Activated effector memory CD4-positive, alpha-beta T cell treated with Interleukin-2 at 50 U/mL for 16 hours (primary cell): ENCODE results near the gene PHRF1.

Source experiments
- DNase-seq: peaks from one replicate; pipeline ENCODE4 v3.0.0-alpha.2; 2020

PHRF1 gene

DNA sequence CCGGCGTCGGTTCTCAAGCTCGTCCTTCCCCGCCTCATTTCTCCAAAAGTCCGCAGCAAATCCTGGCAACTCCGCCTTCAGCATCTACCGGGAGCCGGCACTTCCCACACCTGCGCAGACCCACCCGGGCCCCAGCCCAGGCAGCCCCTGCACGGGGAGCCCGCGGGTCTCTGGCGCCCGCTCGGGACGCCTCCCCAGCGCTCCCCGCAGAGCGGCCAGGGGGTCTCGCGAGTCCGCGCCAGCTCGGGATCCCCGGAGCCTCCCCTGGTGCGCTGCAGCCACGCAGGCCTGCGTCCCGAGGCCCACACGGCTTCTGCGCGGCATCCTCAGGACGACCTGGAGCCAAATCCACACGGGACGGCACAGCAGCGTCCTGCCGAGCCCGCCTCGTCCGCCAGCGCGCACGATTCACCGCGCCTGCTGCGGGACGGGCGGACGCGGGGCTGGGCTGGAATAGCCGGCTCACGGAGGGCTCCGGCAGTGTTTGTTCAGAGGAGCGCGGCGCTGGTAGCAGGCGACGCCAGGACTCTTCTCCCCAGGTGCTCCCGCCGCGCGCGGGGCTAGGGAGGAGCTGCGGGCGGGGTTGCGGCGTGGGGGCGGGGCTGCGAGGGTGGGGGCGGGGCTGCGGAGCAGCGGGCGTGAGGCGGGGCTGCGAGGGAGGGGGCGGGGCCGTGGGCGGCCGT lies 816 bp upstream of the PHRF1 start:
- no peak for DNase-seq

DNA sequence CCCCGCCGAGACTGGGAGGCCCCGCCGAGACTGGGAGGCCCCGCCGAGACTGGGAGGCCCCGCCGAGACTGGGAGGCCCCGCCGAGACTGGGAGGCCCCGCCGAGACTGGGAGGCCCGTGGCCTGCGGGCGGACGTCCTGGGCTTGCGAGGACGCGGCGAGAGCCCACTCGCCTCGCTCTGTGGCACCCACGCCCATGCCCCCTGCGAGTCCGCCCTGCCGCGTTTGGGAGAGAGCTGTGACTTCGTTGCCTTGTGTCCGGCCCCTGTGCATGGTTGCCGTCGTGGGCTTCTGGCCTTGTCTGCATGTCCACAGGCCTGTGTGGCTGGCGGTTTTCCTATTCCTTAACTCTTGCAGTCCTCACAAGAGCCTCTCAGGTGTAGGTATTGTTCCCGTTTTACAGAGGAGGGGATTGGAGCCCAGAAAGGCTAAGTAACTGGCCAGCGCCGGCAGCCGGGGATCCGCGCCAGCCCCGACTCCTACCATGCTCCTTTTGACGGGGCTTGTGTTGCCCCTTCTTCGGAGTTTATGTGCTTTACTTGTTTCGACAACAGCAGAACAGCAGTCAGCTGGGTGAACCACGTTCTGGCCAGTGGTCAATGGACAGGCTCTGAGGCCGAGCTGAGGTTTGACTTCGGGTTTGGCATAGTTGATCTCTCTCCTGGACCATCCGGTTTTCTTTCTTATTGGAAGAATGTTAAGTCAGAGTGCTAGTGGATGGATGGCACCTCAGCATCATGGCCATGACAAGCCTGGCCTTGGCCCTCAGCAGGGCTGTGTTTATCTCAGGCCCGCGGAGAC lies 741 bp downstream of the PHRF1 start:
- no peak for DNase-seq

DNA sequence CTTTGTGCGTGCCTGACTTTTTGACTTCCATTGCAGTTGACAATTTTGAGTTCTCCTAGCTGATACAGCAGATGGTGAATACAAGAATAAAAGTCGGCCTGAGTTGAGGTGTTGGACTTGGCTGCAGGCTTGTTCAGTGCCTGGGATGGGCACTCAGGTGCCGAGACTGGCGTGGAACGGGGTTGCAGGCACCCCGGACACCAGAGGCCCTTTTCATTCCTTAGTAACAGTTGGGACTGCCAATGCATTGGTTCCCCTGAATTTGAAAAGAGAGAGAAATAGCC lies 1.3 kb downstream of the PHRF1 start:
- no peak for DNase-seq

DNA sequence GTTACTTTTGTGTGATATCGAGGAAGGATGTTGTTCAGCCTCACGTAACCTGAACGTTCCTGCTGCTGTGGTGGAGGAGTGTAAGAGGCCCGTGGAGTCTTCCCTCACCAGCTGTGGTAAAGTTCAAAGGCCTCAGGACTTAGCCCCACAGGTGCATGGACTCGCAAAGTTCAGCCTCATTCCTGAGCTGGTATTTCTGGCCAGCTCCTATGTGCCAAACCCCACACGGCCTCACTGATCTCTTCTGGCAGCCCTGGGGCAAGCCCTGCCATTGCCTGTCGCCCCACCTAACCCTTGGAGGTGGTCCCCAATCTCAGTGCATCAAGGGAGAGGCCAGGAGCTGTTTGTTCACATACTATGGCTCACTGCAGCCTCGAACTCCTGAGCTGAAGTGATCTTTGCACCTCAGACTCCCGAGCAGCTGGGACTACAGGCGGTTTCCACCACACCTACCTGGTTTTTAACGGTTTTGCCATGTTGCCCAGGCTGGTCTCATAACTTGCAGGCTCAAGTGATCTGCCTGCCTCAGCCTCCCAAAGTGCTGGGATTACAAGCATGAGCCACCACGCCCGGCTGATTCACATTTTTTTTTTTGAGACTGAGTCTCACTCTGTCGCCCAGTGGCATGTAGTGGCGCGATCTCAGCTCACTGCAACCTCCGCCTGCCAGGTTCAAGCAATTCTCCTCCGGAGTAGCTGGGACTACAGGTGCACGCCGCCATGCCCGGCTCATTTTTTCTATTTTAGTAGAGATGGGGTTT lies 2.2 kb downstream of the PHRF1 start:
- DNase-seq = no peak

DNA sequence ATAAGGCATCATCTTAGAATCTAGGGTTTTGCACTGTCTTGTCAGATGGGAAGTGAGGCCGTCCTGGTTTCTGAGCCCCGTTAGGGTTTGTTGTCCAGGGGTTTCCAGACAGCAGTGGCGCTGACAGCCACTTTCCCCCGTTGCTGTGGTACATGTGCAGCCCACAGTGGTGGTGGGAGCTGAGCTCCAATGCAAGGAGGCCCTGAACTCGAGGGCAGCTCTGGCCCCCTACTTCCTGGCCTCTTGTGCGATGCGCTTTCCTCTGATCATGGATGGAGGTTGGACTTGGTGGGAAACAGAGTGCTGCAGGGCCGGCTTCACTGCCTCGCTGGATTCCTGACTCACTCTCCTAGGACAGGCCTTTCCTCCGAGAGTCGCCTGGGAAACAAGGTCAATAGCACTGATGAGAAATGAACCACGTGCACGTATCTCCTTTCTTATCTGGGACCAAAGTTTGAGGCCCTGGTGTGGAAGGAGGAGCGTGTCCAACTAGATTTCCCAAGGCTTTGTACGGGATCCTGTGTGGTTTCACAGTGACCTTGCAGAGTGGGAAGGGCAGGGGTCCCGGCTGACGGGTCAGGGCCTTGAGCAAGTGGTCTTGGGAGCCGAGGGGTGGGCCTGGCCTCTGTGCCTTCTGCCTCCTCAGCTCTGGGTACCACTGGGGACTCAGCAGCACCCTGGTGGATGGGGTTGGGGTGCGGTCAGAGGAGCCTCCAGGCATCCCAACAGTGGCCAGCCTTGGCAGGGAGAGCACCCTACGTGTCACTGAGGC lies 3.7 kb downstream of the PHRF1 start:
- no peak for DNase-seq

DNA sequence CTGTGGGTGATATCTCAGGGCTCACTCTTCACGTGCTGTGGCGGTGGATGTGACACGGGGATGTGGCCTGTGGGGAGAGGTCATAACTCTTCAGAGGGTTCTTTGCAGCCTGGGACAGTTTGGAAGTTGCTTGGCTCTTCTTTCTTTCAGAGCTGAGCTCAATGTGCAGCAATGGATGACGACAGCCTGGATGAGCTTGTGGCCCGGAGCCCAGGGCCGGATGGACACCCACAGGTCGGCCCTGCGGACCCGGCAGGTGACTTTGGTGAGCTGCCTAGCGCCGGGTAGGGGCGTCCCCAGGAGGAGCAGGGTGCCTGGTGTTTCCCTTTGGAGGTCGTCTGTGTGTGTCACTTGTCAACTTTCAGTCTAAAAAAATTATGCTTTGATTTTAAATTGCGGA lies 5.1 kb downstream of the PHRF1 start:
- no peak for DNase-seq

DNA sequence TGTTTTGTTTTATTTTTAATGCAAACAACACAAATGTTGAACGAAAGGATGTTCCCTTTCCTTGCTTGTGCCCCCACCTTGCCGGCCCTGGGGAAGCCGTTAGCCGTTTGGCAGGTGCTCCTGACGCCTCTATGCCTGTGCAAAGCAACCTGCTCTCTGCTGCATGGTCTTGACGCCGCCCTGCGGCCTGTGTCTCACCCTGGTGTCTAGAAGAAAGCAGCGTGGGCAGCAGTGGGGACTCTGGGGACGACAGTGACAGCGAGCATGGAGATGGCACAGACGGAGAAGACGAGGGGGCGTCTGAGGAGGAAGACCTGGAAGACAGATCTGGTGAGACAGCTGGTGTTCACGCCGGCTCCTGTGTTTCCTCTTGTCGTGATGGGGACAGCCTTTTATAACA lies 5.5 kb downstream of the PHRF1 start:
- no peak for DNase-seq

DNA sequence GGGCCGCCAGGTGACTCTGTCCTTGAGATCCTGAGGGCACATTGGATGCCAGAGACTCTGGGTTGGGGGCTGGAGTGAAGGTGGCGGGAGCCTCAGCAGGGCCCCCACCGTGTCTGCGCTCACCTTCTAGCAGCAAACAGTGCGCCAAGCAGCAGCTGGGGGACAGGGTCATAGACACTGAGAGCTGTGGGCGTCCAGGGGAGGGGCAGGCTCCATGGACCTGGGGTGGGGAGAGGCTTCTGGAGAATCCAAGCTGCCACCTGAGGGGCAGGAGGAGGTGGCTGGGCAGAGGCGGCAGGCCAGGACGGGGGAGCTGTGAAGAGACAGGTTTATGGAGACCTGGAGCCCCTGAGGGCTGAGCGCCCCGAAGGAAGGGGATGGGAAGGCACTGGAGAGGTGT lies 8.0 kb downstream of the PHRF1 start:
- no peak for DNase-seq

DNA sequence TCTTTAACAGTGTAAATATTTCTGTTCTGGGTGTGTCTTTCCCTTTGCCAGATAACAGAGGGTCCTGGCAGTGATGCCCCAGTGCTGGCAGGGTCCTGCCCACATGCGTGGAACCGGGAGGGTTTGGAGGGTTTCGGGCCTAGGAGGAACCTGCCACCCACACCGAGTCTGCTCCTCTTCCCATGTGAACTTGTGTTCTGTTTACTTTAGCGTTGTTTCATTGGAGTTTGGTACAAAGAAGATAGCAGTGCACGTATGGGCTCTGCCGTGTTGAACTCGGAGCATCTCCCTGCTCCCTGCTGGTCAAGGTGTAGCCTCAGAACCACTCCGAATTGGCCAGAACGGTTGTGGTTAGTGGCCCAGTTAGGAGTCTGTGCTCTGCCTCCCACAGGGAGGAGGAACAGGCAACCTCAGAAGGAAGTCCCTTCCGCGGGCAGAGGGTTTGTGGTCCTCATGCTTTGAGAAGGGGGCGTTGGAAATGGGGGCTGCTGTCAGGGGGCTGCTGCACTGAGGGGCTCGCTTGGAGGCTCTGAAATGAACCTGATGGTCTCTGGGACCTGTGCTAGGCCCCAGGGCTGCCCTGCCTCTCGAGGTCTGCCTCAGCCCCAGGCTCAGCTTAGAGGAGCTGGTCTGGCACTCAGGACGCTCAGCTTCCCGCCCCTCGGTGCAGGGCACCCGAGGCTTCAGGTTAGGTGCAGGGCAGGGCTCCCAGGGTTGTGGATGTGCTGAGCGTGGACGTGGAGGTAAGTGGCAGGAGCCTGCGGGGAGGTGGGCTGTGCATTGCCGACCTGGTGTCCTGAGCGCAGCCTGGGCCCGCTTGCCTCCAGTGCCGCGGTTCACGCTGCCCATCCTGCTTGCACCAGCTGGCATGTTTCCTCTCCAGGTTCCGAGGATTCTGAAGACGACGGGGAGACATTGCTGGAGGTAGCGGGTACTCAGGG lies 10.4 kb downstream of the PHRF1 start:
- no peak for DNase-seq

DNA sequence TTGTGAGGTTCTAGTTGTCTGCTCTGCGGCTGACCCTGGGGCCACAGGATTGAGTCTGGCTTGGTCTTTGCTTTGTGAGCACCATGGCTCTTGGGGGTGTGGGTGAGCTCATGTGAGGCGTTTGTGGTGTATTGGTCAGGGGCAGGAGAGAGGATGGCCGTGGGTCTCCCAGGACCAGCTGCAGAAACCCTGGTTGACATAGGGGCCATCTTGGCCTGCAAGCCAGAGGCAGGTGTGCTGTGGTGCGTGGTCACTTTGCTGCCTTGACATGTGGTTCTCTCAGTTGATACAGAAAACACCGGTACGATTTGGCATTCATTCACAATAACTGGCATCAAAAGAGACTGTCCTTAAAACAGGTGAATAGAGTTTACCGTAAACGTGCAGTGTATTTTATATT lies 11.3 kb downstream of the PHRF1 start:
- no peak for DNase-seq

DNA sequence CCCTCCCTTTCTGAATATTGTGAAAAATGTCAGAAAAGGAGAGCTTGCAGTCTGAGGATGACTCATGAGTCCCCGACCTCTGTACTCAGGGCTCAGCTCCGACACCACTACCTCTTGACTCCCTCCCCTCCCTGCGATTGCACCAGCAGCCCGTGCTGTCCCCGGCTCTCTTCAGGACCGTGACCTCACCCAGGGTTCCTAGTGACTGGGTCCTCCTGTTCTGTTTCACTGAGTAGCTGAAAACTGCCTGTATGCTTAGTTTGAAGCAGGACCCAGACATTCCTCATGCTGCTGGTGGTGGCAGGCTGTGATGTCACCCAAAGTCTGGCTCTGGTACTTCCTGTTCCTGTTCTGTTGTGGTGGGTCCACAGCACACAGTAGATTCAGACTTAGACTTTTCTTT lies 11.7 kb downstream of the PHRF1 start:
- DNase-seq = peak; percentile 53

DNA sequence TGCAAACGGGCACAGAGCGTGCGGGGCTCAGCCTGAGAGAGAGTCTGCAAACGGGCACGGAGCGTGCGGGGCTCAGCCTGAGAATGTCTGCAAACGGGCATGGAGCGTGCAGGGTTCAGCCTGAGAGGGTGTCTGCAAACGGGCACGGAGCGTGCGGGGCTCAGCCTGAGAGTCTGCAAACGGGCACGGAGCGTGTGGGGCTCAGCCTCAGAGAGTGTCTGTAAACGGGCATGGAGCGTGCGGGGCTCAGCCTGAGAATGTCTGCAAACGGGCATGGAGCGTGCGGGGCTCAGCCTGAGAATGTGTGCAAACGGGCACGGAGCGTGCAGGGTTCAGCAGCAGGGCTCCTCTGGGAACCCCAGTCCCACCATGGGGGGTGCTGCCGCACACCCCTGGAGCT lies 13.5 kb downstream of the PHRF1 start:
- DNase-seq = no peak

DNA sequence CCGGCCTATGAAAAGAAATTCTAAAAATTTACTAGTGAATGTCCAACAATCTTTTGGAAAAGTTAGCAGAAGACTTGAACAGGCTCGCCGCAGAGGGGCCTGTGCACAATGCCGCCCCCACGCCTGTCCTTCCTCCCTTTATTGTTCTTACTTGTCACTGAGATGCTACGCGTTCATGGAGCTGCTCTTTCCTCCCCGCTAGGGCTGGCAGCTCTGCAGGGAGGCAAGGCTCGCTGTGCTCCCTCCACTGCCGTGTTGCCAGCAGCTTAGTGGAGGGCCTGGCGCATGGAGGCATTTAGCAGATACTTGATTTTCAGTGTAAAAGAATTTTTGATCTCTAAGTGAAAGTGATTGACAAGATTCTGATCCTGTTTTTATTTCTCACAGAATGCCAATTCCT lies 14.7 kb downstream of the PHRF1 start:
- DNase-seq = no peak

DNA sequence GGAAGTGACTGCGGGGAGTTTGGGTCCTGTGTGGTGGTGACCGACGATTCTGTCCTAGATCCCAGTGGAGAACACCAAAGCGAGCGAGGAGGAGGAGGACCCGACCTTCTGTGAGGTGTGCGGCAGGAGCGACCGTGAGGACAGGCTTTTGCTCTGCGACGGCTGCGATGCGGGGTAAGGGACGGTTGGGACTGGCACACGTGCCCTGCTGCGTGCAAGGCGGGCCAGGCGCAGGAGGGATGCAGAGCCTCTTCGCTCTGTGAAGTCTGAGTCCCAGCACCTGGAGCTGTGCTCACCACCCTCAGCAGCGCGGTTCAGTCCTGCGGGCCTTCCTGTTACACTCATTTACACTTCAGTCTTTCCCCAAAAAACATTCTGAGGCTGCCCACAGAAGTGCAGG lies 16.2 kb downstream of the PHRF1 start:
- no peak for DNase-seq

DNA sequence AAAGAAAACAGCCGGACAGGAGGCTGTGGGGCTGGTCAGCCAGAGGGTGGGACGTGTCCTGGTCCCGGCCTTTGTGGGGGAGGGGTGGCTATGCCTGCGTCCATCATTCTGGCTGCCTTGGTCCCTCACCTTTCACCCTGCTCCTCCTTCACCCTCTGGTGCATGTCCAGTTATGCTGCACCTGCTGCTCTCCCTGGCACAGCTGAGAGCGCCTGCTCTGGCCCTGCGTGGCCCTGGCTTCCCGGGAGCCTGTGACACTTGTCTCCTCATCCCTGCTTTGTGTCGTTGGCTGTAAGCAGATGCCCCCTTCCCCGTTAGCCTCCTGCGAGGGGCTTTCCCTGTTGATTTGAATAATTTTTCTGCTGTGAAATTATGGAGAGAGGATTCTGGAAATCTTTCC lies 16.6 kb downstream of the PHRF1 start:
- no peak for DNase-seq

DNA sequence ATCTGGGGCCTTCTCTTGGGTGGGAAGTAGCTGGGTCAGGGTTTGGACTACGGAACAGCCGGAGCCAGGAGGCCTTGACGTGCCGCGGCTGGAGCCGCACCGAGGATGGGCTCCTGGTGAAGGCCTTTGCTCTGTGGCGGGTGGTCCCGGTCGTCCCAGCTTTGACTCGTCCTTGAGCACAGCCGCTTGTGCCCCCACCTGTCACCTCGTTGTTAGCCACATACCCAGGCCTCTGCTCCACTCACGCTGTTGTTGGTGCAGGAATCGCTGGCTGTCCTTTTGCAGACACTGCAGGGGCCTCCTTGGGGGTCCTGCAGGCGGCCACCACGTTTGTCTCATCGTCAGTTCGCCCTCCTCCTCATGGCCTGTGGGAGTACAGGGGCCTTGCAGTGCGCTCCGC lies 17.1 kb downstream of the PHRF1 start:
- DNase-seq = no peak

DNA sequence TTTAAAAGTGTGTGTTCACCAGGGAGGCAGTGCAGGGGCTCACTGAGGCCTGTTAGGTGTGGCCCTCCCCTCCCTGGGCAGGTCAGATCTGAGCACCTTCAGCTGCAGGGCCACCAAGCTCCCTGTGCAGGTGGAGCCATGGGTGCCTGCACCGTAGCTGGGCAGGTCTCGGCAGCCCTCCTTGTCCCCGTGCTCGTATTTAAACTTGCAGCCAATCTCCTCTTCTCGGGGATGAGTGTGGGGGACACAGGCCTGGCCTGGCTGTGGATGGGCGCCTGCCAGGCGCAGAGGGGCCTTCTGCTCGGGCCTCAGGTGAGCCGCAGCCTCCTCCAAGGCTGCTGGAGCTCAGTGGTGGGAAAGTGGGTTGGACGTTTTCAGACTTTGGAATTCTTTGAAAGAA lies 19.1 kb downstream of the PHRF1 start:
- DNase-seq = no peak

DNA sequence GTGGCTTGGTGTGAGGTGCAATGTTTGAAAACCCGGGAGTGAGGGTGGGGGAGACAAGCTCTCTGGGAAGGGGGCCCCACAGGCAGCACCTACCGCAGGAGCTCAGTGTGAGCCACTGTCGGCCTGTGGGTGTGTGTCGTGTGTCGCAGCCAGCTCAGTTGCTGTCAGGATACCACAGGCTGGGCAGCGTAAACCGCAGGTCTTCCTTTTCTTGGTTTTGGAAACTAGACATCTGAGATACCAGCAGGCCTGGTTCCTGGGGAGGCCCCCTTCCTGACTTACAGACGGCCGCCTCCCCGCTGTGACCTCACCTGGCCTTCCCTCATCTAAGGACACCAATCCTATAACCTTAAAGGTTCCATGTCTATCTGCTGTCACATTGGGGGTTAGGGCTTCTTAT lies 20.1 kb downstream of the PHRF1 start:
- no peak for DNase-seq

DNA sequence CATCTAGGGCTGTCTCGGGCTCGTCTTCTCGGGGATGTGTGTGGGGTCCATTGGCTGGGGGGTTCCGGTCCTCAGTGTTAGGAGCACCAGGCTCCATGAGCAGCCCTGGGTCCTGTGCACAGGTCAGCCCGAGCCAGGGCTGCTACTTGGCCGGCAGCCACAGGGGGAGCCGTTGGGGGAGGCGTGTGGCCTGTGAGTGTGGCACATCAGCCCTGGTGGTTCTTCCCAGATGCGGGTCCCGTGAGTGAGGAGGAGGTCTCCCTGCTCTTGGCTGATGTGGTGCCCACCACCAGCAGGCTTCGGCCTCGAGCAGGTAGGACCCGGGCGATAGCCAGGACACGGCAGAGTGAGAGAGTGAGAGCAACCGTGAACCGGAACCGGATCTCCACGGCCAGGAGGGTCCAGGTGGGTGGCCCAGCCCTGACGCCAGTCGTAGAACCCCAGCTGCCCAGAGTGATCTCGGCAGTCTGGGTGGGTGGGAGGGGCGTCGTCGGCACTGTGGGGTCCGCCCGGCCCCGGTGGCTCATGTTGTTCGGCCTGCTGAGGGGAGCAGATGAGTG lies 21.0 kb downstream of the PHRF1 start:
- no peak for DNase-seq

DNA sequence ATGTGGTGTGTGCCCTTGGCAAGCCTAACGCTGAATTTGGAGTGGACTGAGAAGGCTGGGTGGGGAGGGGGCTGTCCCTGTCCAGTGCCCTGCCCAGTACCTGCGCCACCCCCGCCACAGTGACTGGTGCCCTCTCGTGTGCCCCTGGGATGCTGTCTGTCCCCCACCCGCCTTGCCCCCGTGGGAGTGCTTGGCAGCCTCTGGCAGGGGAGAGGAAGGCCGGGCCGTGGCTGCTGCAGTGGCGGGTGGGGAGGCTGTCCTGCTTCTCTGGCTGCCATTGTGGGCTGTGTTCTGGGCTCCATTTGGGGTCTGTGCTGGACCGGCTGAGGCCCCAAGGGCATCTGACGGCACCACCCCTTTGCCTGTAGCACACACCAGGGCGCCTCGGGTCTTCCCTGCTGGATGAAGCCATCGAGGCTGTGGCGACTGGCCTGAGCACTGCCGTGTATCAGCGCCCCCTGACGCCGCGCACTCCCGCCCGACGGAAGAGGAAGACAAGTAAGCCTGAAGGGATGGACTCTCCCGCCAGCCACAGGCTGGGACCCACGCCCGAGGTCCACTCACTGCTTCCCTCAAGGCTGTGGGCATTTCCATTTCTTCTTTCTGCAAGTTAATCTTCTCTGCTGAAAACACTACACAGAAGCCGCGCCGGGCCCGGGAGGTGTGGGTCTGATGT lies 21.9 kb downstream of the PHRF1 start:
- no peak for DNase-seq

DNA sequence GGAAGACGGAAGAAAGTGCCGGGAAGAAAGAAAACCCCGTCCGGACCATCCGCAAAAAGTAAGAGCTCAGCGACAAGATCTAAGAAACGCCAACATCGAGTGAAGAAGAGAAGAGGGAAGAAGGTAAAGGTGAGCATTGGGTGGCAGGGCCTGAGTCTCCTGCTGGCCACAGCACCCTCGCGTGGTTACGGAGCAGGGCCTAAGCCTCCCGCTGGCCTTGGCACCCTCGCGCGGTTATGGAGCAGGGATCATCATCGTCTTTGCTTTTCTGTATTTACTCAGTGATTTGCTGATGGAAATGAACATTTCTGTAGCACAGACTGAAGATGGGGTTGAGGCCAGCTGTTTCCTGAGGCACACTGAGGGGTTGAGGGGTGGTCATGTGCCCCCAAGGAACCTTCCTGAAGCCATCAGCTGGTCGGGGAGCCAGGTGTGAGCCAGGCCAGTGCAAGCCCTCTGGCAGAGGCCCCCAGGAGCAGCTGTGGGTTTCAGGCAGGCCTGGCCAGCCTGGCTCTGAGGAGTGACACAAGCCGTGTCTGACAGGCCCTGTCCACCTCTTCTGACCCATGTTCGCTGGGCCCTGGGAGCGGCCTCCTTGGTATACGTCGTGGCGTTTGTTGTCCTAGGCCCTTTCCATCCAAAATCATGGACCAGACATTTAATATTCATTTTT lies 25.4 kb downstream of the PHRF1 start:
- no peak for DNase-seq
